Fibroblast of skin of back (primary cell): ENCODE measurements around the gene ZNF516.

Experiments
- DNase-seq: peaks from one replicate; pipeline ENCODE4 v3.0.0-alpha.2; 2013

The ZNF516 gene

GRCh38 chr18:76363436-76364120 is 131.5 kb downstream of the ZNF516 start:
- peak; percentile 69 for DNase-seq

- no peak for DNase-seq
Observed at GRCh38 chr18:76362676-76363075, 132.4 kb downstream of the ZNF516 start.

- DNase-seq: no peak
Observed at GRCh38 chr18:76361219-76361618, 133.8 kb downstream of the ZNF516 start.

GRCh38 chr18:76359909-76360308 is 135.1 kb downstream of the ZNF516 start:
- no peak for DNase-seq

GRCh38 chr18:76358774-76359173 is 136.3 kb downstream of the ZNF516 start:
- DNase-seq: no peak

GRCh38 chr18:76357585-76358260 is 137.3 kb downstream of the ZNF516 start:
- DNase-seq: no peak

GRCh38 chr18:76357174-76357573 is 137.9 kb downstream of the ZNF516 start:
- DNase-seq: no peak

GRCh38 chr18:76356666-76357065 is 138.4 kb downstream of the ZNF516 start:
- DNase-seq: no peak

GRCh38 chr18:76354348-76354747 is 140.7 kb downstream of the ZNF516 start:
- DNase-seq: peak; percentile 38

GRCh38 chr18:76353500-76353899 is 141.5 kb downstream of the ZNF516 start:
- DNase-seq: no peak

GRCh38 chr18:76353046-76353445 is 142.0 kb downstream of the ZNF516 start:
- DNase-seq: no peak

- peak; percentile 42 for DNase-seq
Observed at GRCh38 chr18:76351961-76352581, 143.0 kb downstream of the ZNF516 start.

- DNase-seq: no peak
Observed at GRCh38 chr18:76350134-76351025, 144.7 kb downstream of the ZNF516 start.

GRCh38 chr18:76349067-76349715 is 145.9 kb downstream of the ZNF516 start:
- DNase-seq: peak; percentile 64

- no peak for DNase-seq
Observed at GRCh38 chr18:76348267-76349066, 146.6 kb downstream of the ZNF516 start.

GRCh38 chr18:76347341-76347740 is 147.7 kb downstream of the ZNF516 start:
- DNase-seq: no peak

- DNase-seq: no peak
Observed at GRCh38 chr18:76346490-76347130, 148.4 kb downstream of the ZNF516 start.

- no peak for DNase-seq
Observed at GRCh38 chr18:76345901-76346300, 149.1 kb downstream of the ZNF516 start.

GRCh38 chr18:76343938-76344569 is 151.0 kb downstream of the ZNF516 start:
- no peak for DNase-seq

- no peak for DNase-seq
Observed at GRCh38 chr18:76340410-76340809, 154.6 kb downstream of the ZNF516 start.
